HEK293 (cell line): Measurements from ENCODE around the gene TACC2.

Experiments used
- CTCF ChIA-PET: fragments of 350-600 bp; formaldehyde crosslinking; extraction: SDS; loops from one replicate; lab custom pipeline; 2021; ENCODE audit warnings: antibody characterized with exemption; lab: Yijun Ruan, JAX
- POLR2A ChIA-PET: fragments of 300-600 bp; formaldehyde crosslinking; extraction: SDS; loops from one replicate; lab custom pipeline; 2020; ENCODE audit warnings: antibody characterized with exemption, inconsistent platforms; lab: Yijun Ruan, JAX
- H3K27ac ChIP-seq: fragments of 200-500 bp; sonication (Bioruptor generic); 2 replicates; pipeline ENCODE4 v1.5.1; 2014; ENCODE audit warnings: low read depth, low read length, control low read depth, inconsistent platforms; ENCODE audit errors: extremely low read depth
- H3K36me3 ChIP-seq, 2 experiments: fragments of 200-500 bp in 1 of 2; sonication (Bioruptor generic) in 1 of 2; 1 replicate in 1 of 2; 2 replicates in 1 of 2; pipeline ENCODE4 v1.5.1; 2014 to 2017; ENCODE audit warnings: inconsistent platforms in 2 of 2, low read length in 2 of 2; ENCODE audit not compliant: control insufficient read depth in 2 of 2, insufficient read depth in 1 of 2
- H3K4me1 ChIP-seq: fragments of 200-500 bp; sonication (Bioruptor generic); 2 replicates; pipeline ENCODE4 v1.5.1; 2014; ENCODE audit warnings: mild to moderate bottlenecking, low read length, inconsistent platforms; ENCODE audit not compliant: control insufficient read depth, insufficient read depth
- H3K4me3 ChIP-seq: 2 replicates; pipeline ENCODE4 v1.5.1; 2011; ENCODE audit warnings: low read depth, mild to moderate bottlenecking, control low read depth, low read length, moderate library complexity
- H3K9me3 ChIP-seq: fragments of 200-500 bp; sonication (Bioruptor generic); 2 replicates; pipeline ENCODE4 v1.5.1; 2014; ENCODE audit warnings: low read depth, low read length, inconsistent platforms; ENCODE audit not compliant: control insufficient read depth, insufficient read depth
- FEZF1 ChIP-seq: fragments of 450-650 bp; formaldehyde crosslinking; IDR thresholded peaks from 2 replicates; pipeline ENCODE4 v1.5.1; 2016; ENCODE audit warnings: missing biosample characterization, missing genetic modification characterization
- GLI4 ChIP-seq: fragments of 450-650 bp; formaldehyde crosslinking; IDR thresholded peaks from 2 replicates; pipeline ENCODE4 v1.5.1; 2016; ENCODE audit warnings: missing biosample characterization, missing genetic modification characterization
- GLIS2 ChIP-seq: fragments of 450-650 bp; formaldehyde crosslinking; IDR thresholded peaks from 2 replicates; pipeline ENCODE4 v1.5.1; 2016; ENCODE audit warnings: missing biosample characterization, missing genetic modification characterization
- INSM2 ChIP-seq: fragments of 450-650 bp; formaldehyde crosslinking; IDR thresholded peaks from 2 replicates; pipeline ENCODE4 v1.5.1; 2016; ENCODE audit warnings: missing biosample characterization, missing genetic modification characterization
- PRDM10 ChIP-seq: fragments of 450-650 bp; formaldehyde crosslinking; IDR thresholded peaks from 2 replicates; pipeline ENCODE4 v1.5.1; 2016; ENCODE audit warnings: missing biosample characterization, missing genetic modification characterization
- REPIN1 ChIP-seq: fragments of 450-650 bp; formaldehyde crosslinking; IDR thresholded peaks from 2 replicates; pipeline ENCODE4 v1.5.1; 2017; ENCODE audit warnings: missing biosample characterization, missing genetic modification characterization, low read depth
- WT1 ChIP-seq: fragments of 450-650 bp; formaldehyde crosslinking; IDR thresholded peaks from 2 replicates; pipeline ENCODE4 v1.5.1; 2016; ENCODE audit warnings: missing biosample characterization, missing genetic modification characterization
- YY2 ChIP-seq: fragments of 450-650 bp; formaldehyde crosslinking; IDR thresholded peaks from 2 replicates; pipeline ENCODE4 v1.5.1; 2016; ENCODE audit warnings: missing biosample characterization, missing genetic modification characterization
- ZBTB11 ChIP-seq: fragments of 450-650 bp; formaldehyde crosslinking; conservative IDR thresholded peaks from 2 replicates; pipeline ENCODE4 v1.5.1; 2016; ENCODE audit warnings: low read depth, missing biosample characterization, missing genetic modification characterization
- ZBTB7A ChIP-seq: fragments of 450-650 bp; formaldehyde crosslinking; IDR thresholded peaks from 2 replicates; pipeline ENCODE4 v1.5.1; 2016; ENCODE audit warnings: low read depth, missing biosample characterization, missing genetic modification characterization
- ZFP3 ChIP-seq: fragments of 450-650 bp; formaldehyde crosslinking; IDR thresholded peaks from 2 replicates; pipeline ENCODE4 v1.5.1; 2016; ENCODE audit warnings: low read depth, missing biosample characterization, missing genetic modification characterization
- ZNF112 ChIP-seq: fragments of 450-650 bp; formaldehyde crosslinking; IDR thresholded peaks from 2 replicates; pipeline ENCODE4 v1.5.0; 2017; ENCODE audit warnings: missing biosample characterization, missing genetic modification characterization
- ZNF133 ChIP-seq: fragments of 450-650 bp; formaldehyde crosslinking; IDR thresholded peaks from 2 replicates; pipeline ENCODE4 v1.5.1; 2016; ENCODE audit warnings: missing biosample characterization, missing genetic modification characterization
- ZNF341 ChIP-seq: fragments of 450-650 bp; formaldehyde crosslinking; IDR thresholded peaks from 2 replicates; pipeline ENCODE4; 2016; ENCODE audit warnings: low read depth, missing biosample characterization, missing genetic modification characterization
- ZNF350 ChIP-seq: fragments of 450-650 bp; formaldehyde crosslinking; IDR thresholded peaks from 2 replicates; pipeline ENCODE4 v1.5.0; 2017; ENCODE audit warnings: missing biosample characterization, mild to moderate bottlenecking, missing genetic modification characterization
- ZNF362 ChIP-seq: fragments of 450-650 bp; formaldehyde crosslinking; IDR thresholded peaks from 2 replicates; pipeline ENCODE4 v1.5.1; 2016; ENCODE audit warnings: missing biosample characterization, missing genetic modification characterization
- ZNF560 ChIP-seq: fragments of 450-650 bp; formaldehyde crosslinking; IDR thresholded peaks from 2 replicates; pipeline ENCODE4 v1.5.1; 2017; ENCODE audit warnings: missing biosample characterization, missing genetic modification characterization, borderline replicate concordance
- ZNF624 ChIP-seq: fragments of 450-650 bp; formaldehyde crosslinking; IDR thresholded peaks from 2 replicates; pipeline ENCODE4 v1.5.1; 2017; ENCODE audit warnings: missing biosample characterization, missing genetic modification characterization
- ZNF76 ChIP-seq: fragments of 450-650 bp; formaldehyde crosslinking; IDR thresholded peaks from 2 replicates; pipeline ENCODE4; 2016; ENCODE audit warnings: low read depth, missing biosample characterization, missing genetic modification characterization, borderline replicate concordance
- ZSCAN18 ChIP-seq: fragments of 450-650 bp; formaldehyde crosslinking; IDR thresholded peaks from 2 replicates; pipeline ENCODE4 v1.5.1; 2016; ENCODE audit warnings: missing biosample characterization, missing genetic modification characterization

The TACC2 gene

GRCh38 chr10:122265896-122266295 lies 276.9 kb downstream of the TACC2 start:
- H3K36me3 ChIP-seq, result no peaks in the 10 kb centered on the region
- no peaks in the 10 kb centered on the region for H3K9me3 ChIP-seq
- no peak for TF ChIP-seq ZBTB11 (tag by site-specific recombination)
- no peak for TF ChIP-seq ZNF350
- no peak for TF ChIP-seq FEZF1 (tag by site-specific recombination)
- no peak for TF ChIP-seq ZNF76
- no peak for TF ChIP-seq ZNF560 (tag by site-specific recombination)
- TF ChIP-seq WT1, result no peak
- TF ChIP-seq ZBTB7A (tag by site-specific recombination), result no peak
- TF ChIP-seq GLIS2 (tag by site-specific recombination), result no peak
- TF ChIP-seq INSM2 (tag by site-specific recombination), result no peak
- TF ChIP-seq ZNF624 (tag by site-specific recombination), result no peak
- H3K27ac ChIP-seq, result no peak overlapping the region
- no peaks in the 10 kb centered on the region for H3K4me1 ChIP-seq
- H3K4me3 ChIP-seq, result no peak overlapping the region
- ChIA-PET POLR2A (no interaction called here), CTCF (interaction anchor here (0.6 to 1.1 kb wide), 4 partner anchors 10 to 232 kb away, joined by 3 to 4 read pairs (median 3); no protein-coding TSS in a partner anchor)

GRCh38 chr10:122267849-122268737 lies 279.1 kb downstream of the TACC2 start:
- Histone ChIP-seq H3K9me3 (no peaks in the 10 kb centered on the region), H3K27ac (no peak overlapping the region), H3K4me1 (no peaks in the 10 kb centered on the region), H3K4me3 (no peak overlapping the region), H3K36me3 (no peaks in the 10 kb centered on the region)
- POLR2A ChIA-PET, result interaction anchor here (0.6 kb wide), 1 partner anchor 207 kb away, joined by 3 read pairs; no protein-coding TSS in a partner anchor
- CTCF ChIA-PET, result interaction anchor here (0.5 to 3.3 kb wide), 55 partner anchors 9 to 985 kb away, joined by 3 to 36 read pairs (median 3); no protein-coding TSS in a partner anchor
- TF ChIP-seq ZNF341 (tag by site-specific recombination), result no peak
- TF ChIP-seq REPIN1 (tag by site-specific recombination), result no peak
- no peak for TF ChIP-seq PRDM10 (tag by site-specific recombination)
- TF ChIP-seq ZNF112 (tag by site-specific recombination), result no peak
- no peak for TF ChIP-seq ZSCAN18
- no peak for TF ChIP-seq GLI4 (tag by site-specific recombination)
- TF ChIP-seq YY2 (tag by site-specific recombination), result no peak
- no peak for TF ChIP-seq ZBTB7A (tag by site-specific recombination)
- TF ChIP-seq INSM2 (tag by site-specific recombination), result no peak
- TF ChIP-seq ZNF362, result no peak
- no peak for TF ChIP-seq ZNF133 (tag by site-specific recombination)
- no peak for TF ChIP-seq ZFP3 (tag by site-specific recombination)
